DLD1 (cell line): ENCODE results near the gene PPP3R1.
"Not testable (repeated sequence)": the region's sequence is repeated elsewhere in the genome, so short reads cannot be mapped to it uniquely, and the experiment has no call there.

ENCODE experiments used
- in situ Hi-C: cut with HindIII; loops from 2 replicates; pipeline ENCODE4 v1.10.0; 2017; ENCODE audit warnings: low sequenced_read_pairs

PPP3R1 gene

DNA sequence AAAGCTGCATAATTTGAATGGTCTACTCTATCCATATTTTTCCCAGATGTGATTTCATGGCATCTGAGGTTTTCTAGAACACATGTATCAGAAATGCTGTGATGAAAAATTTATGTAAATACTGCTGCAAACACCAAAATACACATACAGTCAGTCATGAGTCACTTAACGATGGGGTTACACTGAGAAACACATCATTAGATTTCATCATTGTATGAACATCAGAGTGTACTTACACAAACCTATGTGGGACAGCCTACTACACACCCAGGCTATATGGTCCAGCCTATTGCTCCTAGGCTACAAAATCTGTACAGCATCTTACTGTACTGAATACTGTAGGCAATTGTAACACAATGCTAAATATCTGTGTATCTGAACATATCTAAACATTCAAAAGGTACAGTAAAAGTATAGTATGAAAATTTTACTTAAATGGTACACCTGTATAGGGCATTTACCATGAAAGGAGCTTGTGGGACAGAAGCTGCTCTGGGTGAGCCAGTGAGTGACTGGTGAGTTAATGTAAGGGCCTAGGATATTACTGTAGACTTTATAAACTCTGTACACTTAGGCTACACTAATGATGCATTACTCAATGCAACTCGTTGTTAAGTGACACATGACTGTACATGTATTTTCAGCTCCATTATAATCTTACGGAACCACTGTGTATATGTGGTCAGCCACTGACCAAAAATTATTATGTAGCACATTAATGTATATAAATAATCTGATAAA, 61.2 kb downstream of the PPP3R1 start:
- in situ Hi-C loops: no loop called here

DNA sequence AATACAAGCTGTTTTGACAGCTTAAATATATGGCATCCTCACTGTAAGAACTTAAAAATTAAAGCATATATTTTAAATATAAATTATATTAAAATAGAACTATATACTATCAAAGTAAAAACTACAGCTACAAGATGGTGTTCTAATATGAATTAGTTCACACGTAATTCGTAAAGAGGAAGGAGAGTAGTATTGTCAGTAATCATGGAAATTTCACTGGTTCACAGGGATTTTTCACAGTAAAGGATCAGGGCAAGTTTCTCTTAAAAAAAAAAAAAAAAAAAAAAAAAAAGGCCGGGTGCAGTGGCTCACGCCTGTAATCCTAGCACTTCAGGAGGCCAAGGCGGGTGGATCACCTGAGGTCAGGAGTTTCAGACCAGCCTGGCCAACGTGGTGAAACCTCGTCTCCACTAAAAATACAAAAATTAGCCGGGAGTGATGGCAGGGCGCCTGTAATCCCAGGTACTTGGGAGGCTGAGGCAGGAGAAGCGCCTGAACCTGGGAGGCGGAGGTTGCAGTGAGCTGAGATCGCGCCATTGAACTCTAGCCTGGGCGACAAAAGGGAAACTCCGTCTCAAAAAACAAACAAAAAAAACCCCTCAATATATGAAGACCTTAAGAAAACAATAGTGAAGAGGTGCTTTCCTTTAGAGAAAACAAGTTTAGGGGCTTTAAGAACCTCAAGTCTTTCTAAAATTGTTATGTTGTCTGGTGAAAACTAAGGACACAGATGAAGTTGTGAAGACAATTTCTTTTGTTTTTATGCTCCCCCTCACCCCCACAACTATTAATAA, 62.1 kb downstream of the PPP3R1 start:
- in situ Hi-C loops: loop anchor here (5.0 kb wide), 1 partner anchor 202 kb away; no protein-coding TSS in a partner anchor

DNA sequence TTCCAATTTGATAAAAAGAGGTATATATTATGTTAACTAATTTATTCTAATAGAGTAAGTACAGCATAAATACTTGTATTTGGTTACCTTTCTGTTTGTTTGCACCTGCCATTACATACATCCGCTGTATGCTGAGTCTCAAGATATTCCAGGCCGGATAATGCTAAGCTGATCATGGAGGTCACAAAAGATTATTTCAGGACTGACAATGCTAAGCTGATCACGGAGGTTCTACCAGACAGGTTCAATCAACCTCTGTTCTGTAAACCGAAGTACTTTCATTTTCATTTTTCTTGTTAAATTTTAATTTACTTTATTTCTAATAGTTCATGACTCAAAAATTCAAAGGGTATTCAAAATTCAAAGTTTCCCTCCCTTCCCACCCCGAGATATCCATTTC, 63.5 kb downstream of the PPP3R1 start:
- in situ Hi-C loops: loop anchor here (5.0 kb wide), 1 partner anchor 203 kb away; no protein-coding TSS in a partner anchor

DNA sequence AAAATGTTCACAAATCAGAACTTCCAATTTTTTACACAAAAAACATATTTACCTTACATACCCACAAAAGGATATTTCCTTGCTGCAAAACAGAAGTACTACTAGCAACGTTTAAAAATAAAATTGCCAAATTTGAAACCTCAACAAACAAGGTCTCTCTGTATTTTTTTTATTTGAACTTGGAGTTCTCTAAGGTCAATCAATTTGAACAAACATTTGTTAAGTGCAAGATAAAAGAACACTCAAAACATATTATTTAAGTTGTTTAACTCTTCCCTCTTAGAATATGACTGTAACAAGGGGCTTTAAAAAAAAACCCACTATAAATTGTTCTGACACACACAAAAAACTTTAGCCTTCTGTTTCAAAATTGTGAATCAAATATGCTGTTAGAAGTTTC, 65.0 kb downstream of the PPP3R1 start:
- in situ Hi-C loops: loop anchor here (5.0 kb wide), 1 partner anchor 205 kb away; no protein-coding TSS in a partner anchor

DNA sequence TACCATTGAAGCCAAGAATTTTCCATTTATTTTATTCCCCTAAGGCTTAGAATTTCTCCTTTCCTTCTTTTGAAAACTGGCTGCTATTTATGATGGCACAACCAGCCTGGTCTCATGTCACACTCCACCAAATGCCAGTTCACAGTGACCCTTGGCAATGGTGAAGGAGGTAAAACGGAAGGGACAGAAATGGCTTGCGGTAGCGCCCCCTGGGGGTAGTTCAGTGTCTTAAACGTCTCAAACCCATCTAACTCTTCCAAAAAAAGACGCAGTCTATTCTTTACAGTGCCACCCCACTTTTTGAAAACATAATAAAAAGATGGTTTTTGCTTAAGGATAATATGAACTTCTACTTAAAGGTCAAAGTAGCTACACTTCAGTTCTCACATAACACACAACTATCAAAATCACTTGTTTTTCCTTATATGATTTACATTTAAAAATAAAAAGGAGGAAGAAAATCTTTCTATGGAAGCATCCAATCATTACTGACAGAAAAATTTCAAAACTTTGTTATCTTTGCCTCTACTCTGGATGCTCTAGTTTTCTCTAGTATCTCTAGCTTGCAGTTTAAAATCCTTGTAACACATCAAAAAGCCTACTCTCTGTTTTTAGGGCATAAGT, 66.7 kb downstream of the PPP3R1 start:
- in situ Hi-C loops: loop anchor here (5.0 kb wide), 1 partner anchor 207 kb away; no protein-coding TSS in a partner anchor

DNA sequence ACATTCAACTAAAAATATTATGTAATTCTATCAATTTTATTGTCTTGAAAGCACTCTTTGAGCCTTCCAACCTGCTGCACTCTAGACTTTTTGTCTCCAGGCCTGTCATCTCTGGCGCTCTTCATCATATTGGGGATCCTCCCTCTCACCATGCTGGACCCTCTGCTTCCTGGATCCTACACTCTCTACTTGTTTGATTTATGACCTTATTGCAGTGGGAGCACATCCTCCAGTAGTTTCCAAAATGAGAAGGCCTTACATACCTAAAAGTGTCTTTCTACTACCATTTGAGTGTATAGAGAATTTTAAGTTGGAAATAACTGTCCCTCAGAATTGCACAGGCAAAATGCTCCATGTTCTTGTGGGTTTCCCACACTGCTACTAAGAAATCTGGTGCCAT, 69.4 kb downstream of the PPP3R1 start:
- in situ Hi-C loops: loop anchor here (5.0 kb wide), 1 partner anchor 34 kb away; no protein-coding TSS in a partner anchor

DNA sequence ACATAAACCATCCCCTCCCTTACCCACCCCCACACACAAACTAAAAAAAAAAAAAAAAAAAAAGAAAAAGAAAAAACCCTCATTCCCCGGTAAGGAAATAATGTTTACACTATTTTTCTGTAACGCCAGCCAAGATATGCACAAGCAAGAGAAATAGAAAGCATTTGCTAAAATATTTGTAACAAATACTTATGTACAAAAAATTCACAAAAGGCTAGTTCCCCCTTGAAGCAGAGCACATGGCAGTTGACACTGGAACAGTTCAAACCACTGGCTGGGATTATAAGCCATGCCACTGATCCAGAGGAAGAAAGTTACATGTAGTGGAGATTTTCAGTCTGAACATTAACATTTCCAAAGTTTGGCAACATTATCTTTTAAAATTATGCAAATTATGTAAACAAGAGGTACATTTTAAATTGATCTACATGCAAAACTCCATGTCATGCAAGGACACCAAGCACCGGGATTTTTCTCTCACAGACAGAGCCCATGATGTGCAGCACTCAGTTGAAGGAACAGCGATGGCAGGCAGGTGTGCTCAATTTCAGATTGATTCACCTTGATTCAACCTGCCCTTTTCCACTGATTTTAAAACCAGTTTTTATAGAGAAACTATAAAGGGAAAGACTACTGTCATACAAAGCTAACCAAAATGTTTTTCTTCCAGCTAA, 73.2 kb downstream of the PPP3R1 start:
- in situ Hi-C loops: no loop called here

DNA sequence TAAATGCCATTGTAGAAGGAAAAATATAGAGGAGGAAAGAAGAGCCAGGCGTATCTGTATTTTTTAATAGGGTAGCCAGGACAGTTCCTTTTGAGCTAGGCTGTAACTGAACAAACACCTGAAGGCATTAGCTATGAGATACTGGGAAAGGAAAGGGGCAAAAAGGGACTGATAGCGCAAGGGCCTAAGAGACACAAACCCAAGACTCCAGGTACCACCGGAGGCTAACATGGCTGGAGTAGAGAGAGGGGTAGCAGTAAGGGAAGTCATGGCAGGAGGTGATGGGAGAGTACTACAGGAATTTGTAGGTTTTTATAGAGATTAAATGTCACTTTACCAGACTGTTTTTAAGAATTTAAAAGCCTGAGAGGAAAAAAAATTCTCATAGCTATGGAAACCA, 73.9 kb downstream of the PPP3R1 start:
- in situ Hi-C loops: no loop called here

DNA sequence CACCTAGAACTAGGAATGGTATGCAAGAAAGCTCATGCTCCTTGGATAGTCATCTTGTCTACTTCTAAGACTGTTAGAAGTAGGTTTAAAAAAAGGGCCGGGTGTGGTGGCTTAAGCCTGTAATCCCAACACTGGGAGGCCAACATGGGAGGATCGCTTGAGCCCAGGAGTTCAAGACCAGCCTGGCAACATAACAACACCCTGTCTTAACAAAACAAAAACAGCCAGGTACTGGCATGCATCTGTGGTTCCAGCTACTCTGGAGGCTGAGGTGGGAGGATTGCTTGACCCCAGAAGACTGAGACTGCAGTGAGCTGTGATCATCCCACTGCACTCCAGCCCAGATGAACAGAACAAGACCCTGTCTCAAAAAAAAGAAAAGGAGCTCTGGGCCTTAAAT, 74.8 kb downstream of the PPP3R1 start:
- in situ Hi-C loops: no loop called here

DNA sequence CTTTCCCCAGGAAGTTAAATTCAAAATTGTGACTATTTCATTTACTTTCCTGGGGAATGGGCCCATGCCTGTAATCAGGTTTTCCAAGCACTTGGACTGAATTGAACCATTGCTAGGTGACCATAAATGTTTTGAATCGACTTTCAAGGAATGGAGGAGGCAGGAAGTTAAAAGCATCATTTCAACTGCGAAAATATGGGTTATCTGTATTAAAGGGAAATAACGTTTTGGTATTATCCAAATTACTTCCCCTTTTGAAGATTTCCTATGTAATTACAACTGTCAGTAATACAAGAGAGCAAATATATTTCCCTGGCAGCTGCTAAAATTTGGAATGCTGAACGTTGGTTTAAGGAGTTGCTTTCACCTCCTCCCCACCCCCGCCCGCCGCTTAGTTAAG, 75.7 kb downstream of the PPP3R1 start:
- in situ Hi-C loops: no loop called here

DNA sequence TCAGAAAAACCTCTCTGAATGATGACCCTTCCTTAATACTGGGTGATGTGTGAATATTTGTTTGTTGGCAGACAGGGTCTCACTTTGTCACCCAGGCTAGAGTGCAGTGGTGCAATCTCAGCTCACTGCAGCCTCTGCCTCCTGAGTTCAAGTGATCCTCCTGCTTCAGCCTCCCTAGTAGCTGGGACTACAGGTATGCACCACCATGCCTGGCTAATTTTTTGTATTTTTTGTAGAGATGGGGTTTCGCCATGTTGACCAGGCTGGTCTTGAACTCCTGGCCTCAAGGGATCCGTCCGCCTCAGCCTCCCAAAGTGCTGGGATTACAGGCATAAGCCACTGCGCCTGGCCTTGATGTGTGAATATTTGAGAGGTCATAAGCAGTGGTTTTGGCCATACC, 77.1 kb downstream of the PPP3R1 start:
- in situ Hi-C loops: not testable (repeated sequence)

DNA sequence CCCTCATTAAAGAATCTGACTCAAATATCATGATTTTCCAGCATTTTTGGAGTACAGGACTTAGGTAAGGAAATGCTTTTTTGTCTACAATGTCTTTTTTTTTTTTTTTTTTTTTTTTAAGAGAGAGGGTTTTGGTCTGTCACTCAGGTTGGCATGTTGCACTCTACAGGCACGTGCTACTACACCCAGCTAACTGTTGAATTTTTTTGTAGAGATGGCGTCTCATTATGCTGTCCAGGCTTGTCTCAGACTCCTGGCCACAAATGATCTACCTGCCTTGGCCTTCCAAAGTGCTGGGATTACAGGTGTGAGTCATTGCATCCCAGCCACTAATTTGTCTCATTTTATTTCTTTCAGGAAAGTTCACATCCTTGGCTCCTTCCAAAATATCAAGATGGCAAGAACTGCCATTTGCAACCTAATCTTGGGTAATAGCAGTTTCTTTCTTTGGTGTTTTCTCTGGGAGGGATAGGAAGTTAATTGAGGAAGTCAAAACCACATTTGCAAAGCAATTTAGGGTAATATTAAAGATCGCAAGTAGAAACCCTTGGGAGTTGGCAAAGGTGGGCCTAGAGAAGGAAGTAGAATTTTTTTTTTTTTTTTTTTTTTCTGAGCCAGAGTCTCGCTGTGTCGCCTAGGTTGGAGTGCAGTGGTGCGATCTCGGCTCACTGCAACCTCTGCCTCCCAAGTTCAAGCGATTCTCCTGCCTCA, 79.2 kb downstream of the PPP3R1 start:
- in situ Hi-C loops: no loop called here

DNA sequence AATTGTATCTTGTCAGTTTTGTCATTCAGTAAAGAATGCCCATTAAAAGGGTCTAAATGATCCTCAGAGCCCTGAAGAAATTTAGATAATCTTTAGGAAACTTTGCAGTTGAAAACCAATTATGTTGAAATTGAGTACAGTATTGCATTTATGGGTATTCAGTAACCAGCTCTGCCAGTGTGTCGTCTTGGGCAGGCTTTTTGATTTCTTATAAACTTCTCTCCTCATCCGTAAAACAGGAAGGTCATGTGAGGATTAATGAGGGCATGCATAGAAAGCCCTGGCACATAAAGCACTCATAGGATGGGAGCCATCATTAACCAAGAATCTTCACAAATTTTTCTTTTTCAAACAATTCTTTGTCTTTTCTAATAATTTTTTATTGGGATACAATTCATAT, 79.8 kb downstream of the PPP3R1 start:
- in situ Hi-C loops: no loop called here

DNA sequence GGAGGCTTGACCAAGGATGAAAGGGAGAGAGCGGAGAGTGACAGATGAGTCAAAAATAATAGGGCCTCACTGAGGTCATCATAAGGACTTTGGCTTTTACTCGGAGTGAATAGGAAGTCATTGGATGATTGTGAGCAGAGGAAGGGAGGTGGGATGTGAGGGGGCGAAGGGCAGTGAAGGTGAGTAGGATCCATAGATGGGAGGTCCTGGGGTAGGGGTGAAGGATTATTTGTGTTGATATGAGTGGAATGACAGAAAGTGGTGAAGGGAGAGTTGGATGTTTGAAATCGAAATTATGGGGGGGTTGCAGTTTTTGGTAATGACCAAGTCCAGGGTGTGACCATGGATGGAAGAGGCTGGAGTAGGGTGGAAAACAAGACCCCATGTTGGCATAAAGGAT, 80.6 kb downstream of the PPP3R1 start:
- in situ Hi-C loops: no loop called here

DNA sequence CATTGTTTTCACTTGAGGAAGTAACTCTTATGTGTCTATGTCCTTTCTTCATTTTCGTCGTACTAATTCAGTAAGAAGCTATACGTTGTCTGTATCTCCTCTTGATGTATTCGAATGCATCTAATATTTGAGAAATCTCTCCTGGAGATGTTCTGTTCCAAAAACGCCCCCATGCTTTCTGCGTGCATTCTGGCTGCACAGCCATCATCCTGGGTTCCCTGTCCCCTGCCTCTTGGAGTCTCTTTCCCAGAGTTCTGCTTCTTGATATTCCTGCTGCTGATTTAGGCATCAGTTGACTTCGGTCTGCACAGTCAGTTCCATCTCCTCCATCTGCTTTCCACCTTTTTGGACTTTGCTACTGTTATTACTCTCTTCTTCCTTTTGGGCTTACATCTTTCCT, 81.2 kb downstream of the PPP3R1 start:
- in situ Hi-C loops: no loop called here

DNA sequence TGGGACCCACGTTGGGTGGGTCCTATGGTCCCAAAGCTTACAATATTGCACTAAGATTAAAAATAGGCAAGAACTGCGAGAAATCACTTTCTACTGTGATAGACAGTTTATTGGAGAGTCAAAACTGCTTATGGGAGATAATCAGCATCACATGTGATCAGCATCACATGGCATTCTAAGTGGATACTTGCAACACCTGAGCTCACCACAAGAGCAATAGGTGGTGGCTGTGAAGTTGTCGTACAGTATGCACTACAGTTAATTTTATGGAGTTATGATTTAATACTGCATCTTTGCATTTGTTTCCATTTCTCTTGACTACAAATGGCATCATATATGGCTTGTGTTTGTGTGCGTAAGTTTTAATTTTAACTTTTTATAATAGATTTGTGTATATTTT, 83.0 kb downstream of the PPP3R1 start:
- in situ Hi-C loops: no loop called here

DNA sequence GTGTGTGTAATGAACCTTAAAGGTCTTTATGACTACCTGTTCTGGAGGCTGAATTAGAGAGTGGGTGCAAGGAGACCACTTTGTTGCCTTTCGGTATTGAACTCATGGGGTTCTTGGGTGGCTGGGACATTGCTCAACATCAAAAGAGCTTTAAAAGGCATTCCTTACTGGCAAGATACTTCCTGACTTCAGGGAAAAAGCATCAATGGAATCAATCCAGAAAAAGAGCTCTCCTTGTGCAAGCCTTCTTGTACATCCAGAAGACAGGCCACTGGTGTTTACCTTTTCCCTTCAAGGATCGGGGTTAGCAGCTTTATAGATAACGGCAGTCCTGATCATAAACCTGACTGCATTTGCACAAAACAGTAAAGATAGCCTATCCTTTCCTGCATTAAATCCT, 85.1 kb downstream of the PPP3R1 start:
- in situ Hi-C loops: no loop called here

DNA sequence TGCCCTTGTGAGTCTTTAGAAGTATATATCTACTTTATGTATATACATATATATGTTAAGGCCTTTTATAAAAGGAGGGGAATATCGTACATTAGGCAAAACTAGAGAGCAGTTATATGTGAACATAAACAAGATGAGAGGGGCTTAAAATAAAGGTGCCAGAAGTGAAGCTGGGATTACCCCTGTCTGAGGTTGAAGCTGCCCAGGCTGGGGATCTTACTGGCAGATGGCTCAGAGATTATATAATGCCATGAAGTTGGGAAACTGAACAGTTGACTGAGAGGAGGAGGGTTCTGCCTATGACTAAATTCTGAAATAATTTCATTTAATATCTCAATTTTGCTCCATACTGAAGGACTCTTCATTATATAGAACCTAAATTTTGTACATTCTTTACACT, 88.7 kb downstream of the PPP3R1 start:
- in situ Hi-C loops: no loop called here

DNA sequence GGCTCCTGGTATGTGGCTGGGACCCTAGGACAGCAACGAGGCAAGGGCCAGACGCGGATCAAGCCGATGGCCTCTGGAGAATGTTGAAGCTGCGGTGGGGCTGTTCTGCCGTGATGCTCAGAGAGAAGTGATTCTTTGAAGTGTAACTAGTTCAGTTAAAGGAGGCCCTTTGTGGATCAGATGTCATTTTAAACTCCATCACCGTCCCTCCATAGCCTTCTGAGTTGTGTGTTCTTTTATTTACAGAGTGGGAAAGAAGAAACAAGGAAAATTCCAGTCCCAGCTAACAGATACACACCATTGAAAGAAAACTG, 94.2 kb downstream of the PPP3R1 start:
- in situ Hi-C loops: no loop called here

DNA sequence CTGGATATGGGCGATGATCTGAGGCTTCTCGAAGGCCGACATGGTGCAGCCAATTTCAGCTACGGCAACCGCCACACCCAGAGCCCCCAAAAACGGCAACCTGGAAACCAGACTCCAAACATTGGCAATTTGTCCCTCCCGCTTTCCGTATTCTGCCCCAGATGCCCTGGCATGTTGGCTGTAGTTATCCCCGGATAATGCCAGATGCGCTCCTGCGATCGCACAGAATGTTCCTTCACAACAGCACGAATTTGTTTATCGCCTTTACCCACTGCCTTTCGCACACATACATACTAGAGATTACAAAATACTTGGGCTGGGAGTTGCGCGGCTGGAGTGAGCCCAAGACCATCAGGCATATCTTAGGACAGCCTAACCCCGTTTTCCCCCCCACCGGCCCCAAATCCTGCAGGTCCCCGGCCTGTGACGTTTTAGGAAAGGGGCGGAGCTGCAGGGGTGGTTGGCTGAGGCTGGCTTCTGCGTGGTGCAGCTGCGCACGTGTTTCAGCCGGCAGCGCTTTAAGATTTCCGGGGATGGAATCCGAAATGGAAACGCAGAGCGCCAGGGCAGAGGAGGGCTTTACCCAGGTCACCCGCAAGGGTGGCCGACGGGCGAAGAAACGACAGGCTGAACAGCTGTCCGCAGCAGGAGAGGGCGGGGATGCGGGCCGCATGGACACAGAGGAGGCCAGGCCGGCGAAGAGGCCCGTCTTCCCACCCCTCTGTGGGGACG, 94.8 kb downstream of the PPP3R1 start, which contains the start of gene PNO1:
Gene PNO1 (plus strand): TSS at position 487 of the 732 bp plus-strand sequence. CDS start 47 bp downstream, at position 534.
- in situ Hi-C loops: no loop called here
